Keratinocyte (primary cell): ENCODE measurements around the gene LARGE1. TPM values are rescaled to one million over a fixed set of nuclear protein-coding genes. Genes with fewer than 3 reads are reported as not detected.

Experiments used
- DNase-seq: peaks from one replicate; pipeline ENCODE4 v3.0.0-alpha.2; 2011; ENCODE audit warnings: low read depth, missing footprints, low spot score
- FAIRE-seq: peaks from 2 replicates; lab custom pipeline; 2011; peaks lifted over from hg19 to GRCh38; lab: Jason Lieb, UNC
- H2AFZ ChIP-seq: 2 replicates; pipeline ENCODE4 v1.6.0; 2012; ENCODE audit warnings: low read length, control low read depth, inconsistent platforms; ENCODE audit not compliant: control insufficient read depth
- H3K27ac ChIP-seq: 2 replicates; pipeline ENCODE4 v1.5.1; 2011; ENCODE audit warnings: low read length; ENCODE audit not compliant: control insufficient read depth, insufficient read depth
- H3K27me3 ChIP-seq: 3 replicates; pipeline ENCODE4 v1.6.0; 2011; ENCODE audit warnings: low read length; ENCODE audit not compliant: control insufficient read depth, insufficient read depth; ENCODE audit errors: extremely low read depth
- H3K36me3 ChIP-seq, 2 experiments: 2 replicates in 1 of 2; 3 replicates in 1 of 2; pipeline ENCODE4 v1.5.1; 2011; ENCODE audit warnings: low read length in 2 of 2, mild to moderate bottlenecking in 1 of 2; ENCODE audit not compliant: control insufficient read depth in 2 of 2, insufficient read depth in 2 of 2; ENCODE audit errors: extremely low read depth in 1 of 2
- H3K4me1 ChIP-seq: 3 replicates; pipeline ENCODE4 v1.5.1; 2011; ENCODE audit warnings: low read length; ENCODE audit not compliant: control insufficient read depth, insufficient read depth; ENCODE audit errors: extremely low read depth
- H3K4me2 ChIP-seq: 3 replicates; pipeline ENCODE4 v1.6.0; 2011; ENCODE audit warnings: low read depth, low read length; ENCODE audit not compliant: control insufficient read depth, insufficient read depth; ENCODE audit errors: extremely low read depth
- H3K4me3 ChIP-seq, 3 experiments: fragments of 200-600 bp in 1 of 3; sonication (generic) in 1 of 3; 2 replicates in 2 of 3; 3 replicates in 1 of 3; pipeline ENCODE4 v1.5.1; 2011 to 2016; ENCODE audit warnings: low read length in 3 of 3, mild to moderate bottlenecking in 3 of 3, control low read depth in 2 of 3, inconsistent platforms in 1 of 3, low read depth in 1 of 3, mixed read lengths in 1 of 3, mixed run types in 1 of 3, moderate library complexity in 1 of 3; ENCODE audit not compliant: control insufficient read depth in 2 of 3, insufficient read depth in 2 of 3; ENCODE audit errors: extremely low read depth in 1 of 3
- H3K79me2 ChIP-seq: 2 replicates; pipeline ENCODE4 v1.6.0; 2012; ENCODE audit warnings: low read length; ENCODE audit not compliant: control insufficient read depth, insufficient read depth
- H3K9ac ChIP-seq: 3 replicates; pipeline ENCODE4 v1.6.0; 2011; ENCODE audit warnings: low read length; ENCODE audit not compliant: control insufficient read depth, insufficient read depth; ENCODE audit errors: extremely low read depth
- H3K9me1 ChIP-seq: 3 replicates; pipeline ENCODE4 v1.6.0; 2011; ENCODE audit warnings: low read length; ENCODE audit not compliant: control insufficient read depth, insufficient read depth; ENCODE audit errors: extremely low read depth
- H3K9me3 ChIP-seq: 2 replicates; pipeline ENCODE4 v1.5.1; 2012; ENCODE audit warnings: low read depth, low read length; ENCODE audit not compliant: control insufficient read depth
- H4K20me1 ChIP-seq: 3 replicates; pipeline ENCODE4 v1.6.0; 2011; ENCODE audit warnings: low read length; ENCODE audit not compliant: control insufficient read depth, insufficient read depth; ENCODE audit errors: extremely low read depth
- CTCF ChIP-seq, 3 experiments: IDR thresholded peaks in 1 of 3; conservative IDR thresholded peaks in 1 of 3; optimal IDR thresholded peaks in 1 of 3; 2 replicates in 2 of 3; 3 replicates in 1 of 3; pipeline versions ENCODE3 to v1.5.1; 2011; ENCODE audit warnings: low read length in 3 of 3, mild to moderate bottlenecking in 3 of 3, moderate library complexity in 2 of 3, control low read depth in 1 of 3, inconsistent platforms in 1 of 3; ENCODE audit not compliant: insufficient read depth in 2 of 3; ENCODE audit errors: extremely low read depth in 1 of 3
- EZH2 ChIP-seq: IDR thresholded peaks from one replicate; pipeline ENCODE4 v1.6.1; 2012; ENCODE audit warnings: inconsistent platforms, mild to moderate bottlenecking, low read length, moderate library complexity
- dilution Hi-C: fragments of 300-500 bp; cut with MboI; formaldehyde crosslinking; loops from one replicate; pipeline ENCODE4 v1.7.0; 2020; ENCODE audit warnings: low sequenced_read_pairs; ENCODE audit not compliant: extremely low pct_ligation_motif_present
- polyA plus RNA-seq, 5 experiments: library from polyadenylated mRNA; depleted of rRNA in 3 of 5; stranded (reverse) in 3 of 5; stranded (forward) in 1 of 5; unstranded in 1 of 5; fragments of >200 nt; gene quantifications; 1 replicate in 1 of 5; 2 replicates in 3 of 5; 3 replicates in 1 of 5; pipeline versions ENCODE4 v1.2.1 to v1.2.3, GENCODE V29; 2011 to 2012; ENCODE audit warnings: missing spikeins in 2 of 5, low read depth in 1 of 5, low replicate concordance in 1 of 5

LARGE1 gene
- polyA plus RNA-seq, 1 donor (not counting 4 experiments of a cell fraction or from before 2014, with no cell fraction given) = 4.5 TPM

GRCh38 chr22:33302049-33302545 is 618.2 kb downstream of the LARGE1 start:
- dilution Hi-C loops = no loop called here

GRCh38 chr22:33300165-33300564 is 620.1 kb downstream of the LARGE1 start:
- no peak for TF ChIP-seq CTCF (optimal IDR thresholded peaks at IDR 0.05 in 1 of 3, IDR thresholded peaks at IDR 0.05 in 1 of 3, conservative IDR thresholded peaks at IDR 0.05 in 1 of 3; ENCODE audit: extremely low read depth in 1 of 3, insufficient read depth in 2 of 3, low read length in 3 of 3)
- no peak for FAIRE-seq

More at GRCh38 chr22:33302049-33302545, 618.2 kb downstream of the LARGE1 start:
- H3K4me1 ChIP-seq = no peaks in the 10 kb centered on the region
- no peaks in the 10 kb centered on the region for H3K9me1 ChIP-seq
- no peaks in the 10 kb centered on the region for H3K79me2 ChIP-seq
- no peak overlapping the region for H3K4me3 ChIP-seq
- H4K20me1 ChIP-seq = no peaks in the 10 kb centered on the region
- H3K9me3 ChIP-seq = no peaks in the 10 kb centered on the region
- no peak overlapping the region for H2AFZ ChIP-seq
- H3K27ac ChIP-seq = no peak overlapping the region
- FAIRE-seq (peak; percentile 84), DNase-seq (peak; percentile 17)
- H3K36me3 ChIP-seq = no peaks in the 10 kb centered on the region
- TF ChIP-seq EZH2 (no peak), CTCF (optimal IDR thresholded peaks at IDR 0.05 in 1 of 3, IDR thresholded peaks at IDR 0.05 in 1 of 3, conservative IDR thresholded peaks at IDR 0.05 in 1 of 3; ENCODE audit: extremely low read depth in 1 of 3, insufficient read depth in 2 of 3, low read length in 3 of 3) (peak; percentile 95 to 99 (median 96))
- H3K9ac ChIP-seq = no peak overlapping the region
- H3K27me3 ChIP-seq = no peaks in the 10 kb centered on the region
- H3K4me2 ChIP-seq = no peak overlapping the region

More at GRCh38 chr22:33300165-33300564, 620.1 kb downstream of the LARGE1 start:
- Histone ChIP-seq H3K36me3 (peaks cover 0 to under 1% of the 10 kb centered on the region in 2 experiments), H2AFZ (no peak overlapping the region), H3K79me2 (no peaks in the 10 kb centered on the region), H4K20me1 (no peaks in the 10 kb centered on the region), H3K9me3 (no peaks in the 10 kb centered on the region), H3K9me1 (no peaks in the 10 kb centered on the region), H3K4me2 (no peak overlapping the region), H3K27me3 (no peaks in the 10 kb centered on the region), H3K4me1 (no peaks in the 10 kb centered on the region), H3K27ac (no peak overlapping the region), H3K4me3 (no peak overlapping the region), H3K9ac (no peak overlapping the region)
- DNase-seq = no peak
- dilution Hi-C loops = no loop called here
